GM10266 (cell line): ENCODE data around the gene KCNIP4.

Source experiments
- DNase-seq: peaks from one replicate; pipeline ENCODE4 v3.0.0; 2012; ENCODE audit errors: extremely low spot score
- CTCF ChIP-seq: IDR thresholded peaks from 2 replicates; pipeline ENCODE4 v1.5.1; 2012; ENCODE audit warnings: mild to moderate bottlenecking, low read depth; ENCODE audit not compliant: control insufficient read depth, insufficient read depth; ENCODE audit errors: missing control alignments

The KCNIP4 gene

GRCh38 chr4:21769404-21770147 lies 179.0 kb downstream of the KCNIP4 start:
- TF ChIP-seq CTCF = no peak
- DNase-seq = no peak

- TF ChIP-seq CTCF = peak; percentile 69
- peak; percentile 11 for DNase-seq
Observed at GRCh38 chr4:21768349-21769310, 179.9 kb downstream of the KCNIP4 start.

- peak; percentile 83 for TF ChIP-seq CTCF
- peak; percentile 34 for DNase-seq
Observed at GRCh38 chr4:21765810-21766407, 182.7 kb downstream of the KCNIP4 start.

GRCh38 chr4:21763855-21764254 lies 184.7 kb downstream of the KCNIP4 start:
- DNase-seq = no peak
- TF ChIP-seq CTCF = no peak

- no peak for DNase-seq
- TF ChIP-seq CTCF = no peak
Observed at GRCh38 chr4:21757248-21757647, 191.3 kb downstream of the KCNIP4 start.

DNA sequence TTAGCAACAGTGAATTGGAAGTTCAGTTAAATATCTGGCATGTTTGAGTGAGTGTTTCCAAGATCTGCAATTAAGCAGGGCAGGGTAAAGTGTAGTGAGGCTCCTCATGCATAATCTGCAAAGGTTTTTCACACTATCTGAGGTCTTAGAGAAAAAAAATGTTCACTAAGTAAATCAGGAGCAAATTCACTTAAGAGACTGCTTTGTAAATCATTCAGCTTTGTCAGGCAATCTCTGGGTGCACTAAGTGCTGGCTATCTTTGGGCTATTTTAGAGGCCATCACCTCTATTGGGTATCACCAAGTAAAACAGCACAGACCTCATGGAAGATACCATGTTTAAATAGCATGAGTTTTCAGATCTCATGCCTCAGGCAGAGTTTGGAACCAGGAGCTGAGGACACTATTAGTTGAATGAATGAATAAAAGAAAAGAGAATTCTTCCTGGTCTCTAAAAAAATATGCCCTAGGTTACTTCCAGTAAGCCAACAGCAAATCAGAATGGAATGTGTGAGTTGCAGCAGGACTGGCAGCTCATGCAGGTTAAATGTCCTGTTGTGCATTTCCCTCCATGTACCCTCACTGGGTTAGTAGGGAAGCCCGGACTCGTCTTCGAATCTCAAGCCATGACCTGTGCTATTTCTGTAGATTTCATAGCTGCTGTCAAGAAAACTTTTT lies 195.3 kb downstream of the KCNIP4 start:
- no peak for TF ChIP-seq CTCF
- DNase-seq = no peak
